ENCODE measurements around the gene SLC25A44. TPM values are rescaled to one million over a fixed set of nuclear protein-coding genes. Genes with fewer than 3 reads are reported as not detected.
"Not testable (repeated sequence)": the region's sequence is repeated elsewhere in the genome, so short reads cannot be mapped to it uniquely, and the experiment has no call there.

Gene SLC25A44
- total RNA-seq, 2 donors from 2014 or later = 10.7 to 23.7 TPM

GRCh38 chr1:156212130-156212529, 18.2 kb downstream of the SLC25A44 start:
- peaks cover 29% of the 10 kb centered on the region for H3K36me3 ChIP-seq
- no peak for ATAC-seq (ENCODE audit: insufficient number of reproducible peaks, low FRiP score, low read depth)
- TF ChIP-seq CTCF (IDR thresholded peaks at IDR 0.05) = no peak
- peak overlapping the region; percentile 78 to 89 for H3K27ac ChIP-seq
- H3K4me1 ChIP-seq (ENCODE audit: control insufficient read depth in 1 of 2, low read depth in 2 of 2) = peaks cover 8 to 17% of the 10 kb centered on the region in 2 donors
- peak overlapping the region; percentile 81 for H3K4me3 ChIP-seq
- DNase-seq (ENCODE audit: low spot score) = no peak
- H3K9me3 ChIP-seq = no peaks in the 10 kb centered on the region
- H3K27me3 ChIP-seq (replicated peaks; ENCODE audit: insufficient read depth) = no peaks in the 10 kb centered on the region

- peak within 1 kb of the TSS; percentile 81 for H3K4me3 ChIP-seq
- DNase-seq (ENCODE audit: low spot score) (peak; percentile 89), ATAC-seq (ENCODE audit: insufficient number of reproducible peaks, low FRiP score, low read depth) (peak; percentile 95)
- peaks cover 16 to 26% of the 10 kb centered on the region in 2 donors for H3K4me1 ChIP-seq (ENCODE audit: control insufficient read depth in 1 of 2, low read depth in 2 of 2)
- H3K36me3 ChIP-seq = peaks cover 21% of the 10 kb centered on the region
- H3K27ac ChIP-seq = peak within 1 kb of the TSS; percentile 78 to 89
- no peaks in the 10 kb centered on the region for H3K9me3 ChIP-seq
- no peak for TF ChIP-seq CTCF (IDR thresholded peaks at IDR 0.05)
- no peaks in the 10 kb centered on the region for H3K27me3 ChIP-seq (replicated peaks; ENCODE audit: insufficient read depth)
Measured at GRCh38 chr1:156212833-156213643, 19.1 kb downstream of the SLC25A44 start, which contains the start of gene PMF1. Gene PMF1, plus strand, starts transcription at chr1:156213007. Its CDS starts 9 bp downstream, at chr1:156213016.

GRCh38 chr1:156213644-156213966, 19.7 kb downstream of the SLC25A44 start:
- TF ChIP-seq CTCF (IDR thresholded peaks at IDR 0.05) = no peak
- peak overlapping the region; percentile 81 for H3K4me3 ChIP-seq
- H3K9me3 ChIP-seq = no peaks in the 10 kb centered on the region
- H3K27me3 ChIP-seq (replicated peaks; ENCODE audit: insufficient read depth) = no peaks in the 10 kb centered on the region
- DNase-seq (ENCODE audit: low spot score) (no peak), ATAC-seq (ENCODE audit: insufficient number of reproducible peaks, low FRiP score, low read depth) (no peak)
- H3K36me3 ChIP-seq = peaks cover 16% of the 10 kb centered on the region
- H3K4me1 ChIP-seq (ENCODE audit: control insufficient read depth in 1 of 2, low read depth in 2 of 2) = peaks cover 21 to 31% of the 10 kb centered on the region in 2 donors
- peak overlapping the region; percentile 78 to 89 for H3K27ac ChIP-seq

- H3K4me1 ChIP-seq (ENCODE audit: control insufficient read depth in 1 of 2, low read depth in 2 of 2) = peaks cover 21 to 31% of the 10 kb centered on the region in 2 donors
- DNase-seq (ENCODE audit: low spot score) (no peak), ATAC-seq (ENCODE audit: insufficient number of reproducible peaks, low FRiP score, low read depth) (no peak)
- TF ChIP-seq CTCF (IDR thresholded peaks at IDR 0.05) = no peak
- no peaks in the 10 kb centered on the region for H3K27me3 ChIP-seq (replicated peaks; ENCODE audit: insufficient read depth)
- no peaks in the 10 kb centered on the region for H3K9me3 ChIP-seq
- H3K4me3 ChIP-seq = peak overlapping the region; percentile 81
- H3K36me3 ChIP-seq = peaks cover 16% of the 10 kb centered on the region
- peak overlapping the region; percentile 78 to 89 for H3K27ac ChIP-seq
Measured at GRCh38 chr1:156214024-156214748, 20.3 kb downstream of the SLC25A44 start.

GRCh38 chr1:156216361-156217086, 22.6 kb downstream of the SLC25A44 start:
- Histone ChIP-seq H3K36me3 (peaks cover 11% of the 10 kb centered on the region), H3K4me1 (ENCODE audit: control insufficient read depth in 1 of 2, low read depth in 2 of 2) (peaks cover 21 to 31% of the 10 kb centered on the region in 2 donors)
- H3K27me3 ChIP-seq (replicated peaks; ENCODE audit: insufficient read depth); DNase-seq (ENCODE audit: low spot score); ATAC-seq (ENCODE audit: insufficient number of reproducible peaks, low FRiP score, low read depth); H3K27ac ChIP-seq; H3K4me3 ChIP-seq; H3K9me3 ChIP-seq: not testable (repeated sequence)

Data from thoracic aorta (tissue), 2 donors.